GM23338 (cell line): ENCODE data around the gene IRF2BPL. TPM values are rescaled to one million over a fixed set of nuclear protein-coding genes. Genes with fewer than 3 reads are reported as not detected.
A peak's percentile ranks its signal among the peaks of the same experiment; 100 is the strongest.

Experiments
- ATAC-seq: fragments of 200-7000 bp; cut with Tn5 transposase; 3 replicates; pipeline ENCODE4 v1.9.1; 2020
- DNase-seq: peaks from one replicate; pipeline ENCODE4 v3.0.0-alpha.2; 2015; ENCODE audit warnings: low spot score
- H2AFZ ChIP-seq: fragments of 200-600 bp; sonication (generic); 2 replicates; pipeline ENCODE4 v1.8.0; 2016; ENCODE audit warnings: antibody characterized with exemption, mild to moderate bottlenecking, moderate library complexity
- H3F3A ChIP-seq: fragments of 200-600 bp; sonication (generic); replicated peaks from 2 replicates; pipeline ENCODE4 v1.8.0; 2017; ENCODE audit warnings: antibody characterized with exemption, mixed run types, low read depth
- H3K27ac ChIP-seq: fragments of 200-600 bp; sonication (generic); 2 replicates; pipeline ENCODE4 v1.6.1; 2016; ENCODE audit warnings: low read depth
- H3K27me3 ChIP-seq: fragments of 200-600 bp; sonication (generic); 2 replicates; pipeline ENCODE4 v1.8.0; 2016; ENCODE audit warnings: mild to moderate bottlenecking, mixed run types, moderate library complexity; ENCODE audit not compliant: insufficient read depth
- H3K36me3 ChIP-seq: fragments of 200-600 bp; sonication (generic); 2 replicates; pipeline ENCODE4 v1.8.0; 2016; ENCODE audit warnings: mild to moderate bottlenecking; ENCODE audit not compliant: insufficient read depth
- H3K4me1 ChIP-seq: fragments of 200-600 bp; sonication (generic); 2 replicates; pipeline ENCODE4 v1.8.0; 2016; ENCODE audit warnings: mild to moderate bottlenecking, moderate library complexity; ENCODE audit not compliant: insufficient read depth
- H3K4me2 ChIP-seq: fragments of 200-600 bp; sonication (generic); 2 replicates; pipeline ENCODE4 v1.7.1; 2017; ENCODE audit warnings: mixed run types
- H3K4me3 ChIP-seq: fragments of 200-600 bp; sonication (generic); 2 replicates; pipeline ENCODE4 v1.6.1; 2016; ENCODE audit warnings: mixed run types
- H3K79me2 ChIP-seq: fragments of 200-600 bp; sonication (generic); replicated peaks from 2 replicates; pipeline ENCODE4 v1.8.0; 2017; ENCODE audit warnings: mild to moderate bottlenecking; ENCODE audit not compliant: insufficient read depth
- H3K9me2 ChIP-seq: fragments of 200-600 bp; sonication (generic); 2 replicates; pipeline ENCODE4 v1.8.0; 2017; ENCODE audit not compliant: insufficient read depth
- H4K20me1 ChIP-seq: fragments of 200-600 bp; sonication (generic); replicated peaks from 2 replicates; pipeline ENCODE4 v1.8.0; 2017; ENCODE audit warnings: mild to moderate bottlenecking; ENCODE audit not compliant: insufficient read depth
- H3K27ac Mint-ChIP-seq: 2 replicates; pipeline ENCODE4 v1.8.0; 2020; ENCODE audit warnings: inconsistent platforms, mild to moderate bottlenecking, moderate library complexity, mixed read lengths
- H3K27me3 Mint-ChIP-seq: 3 replicates; pipeline ENCODE4 v1.8.0; 2022; ENCODE audit warnings: low read depth, mild to moderate bottlenecking, moderate library complexity, mixed read lengths, inconsistent platforms; ENCODE audit not compliant: insufficient read depth, poor library complexity
- H3K36me3 Mint-ChIP-seq: 3 replicates; pipeline ENCODE4 v1.8.0; 2021; ENCODE audit warnings: low read depth, mild to moderate bottlenecking, inconsistent platforms, moderate library complexity, mixed read lengths
- H3K4me1 Mint-ChIP-seq: 3 replicates; pipeline ENCODE4 v1.8.0; 2020; ENCODE audit warnings: mild to moderate bottlenecking, inconsistent platforms, mixed read lengths
- H3K4me3 Mint-ChIP-seq: 3 replicates; pipeline ENCODE4 v1.8.0; 2021; ENCODE audit warnings: moderate library complexity, mild to moderate bottlenecking, inconsistent platforms, mixed read lengths
- H3K9me3 Mint-ChIP-seq: 3 replicates; pipeline ENCODE4 v1.8.0; 2020; ENCODE audit warnings: moderate library complexity, mild to moderate bottlenecking, inconsistent platforms, mixed read lengths
- CREB1 ChIP-seq: fragments of 250-450 bp; sonication (Bioruptor Pico); IDR thresholded peaks from 2 replicates; pipeline ENCODE4 v1.5.0; 2020; ENCODE audit warnings: low read depth, mild to moderate bottlenecking, moderate library complexity
- CTCF ChIP-seq, 2 experiments: fragments of 200-600 bp in 1 of 2; sonication (generic) in 1 of 2; conservative IDR thresholded peaks; 2 replicates each; pipeline versions ENCODE4 v1.5.1 to v1.6.1; 2016 to 2017; ENCODE audit warnings: antibody characterized with exemption in 2 of 2, low read depth in 2 of 2, mild to moderate bottlenecking in 2 of 2, moderate library complexity in 1 of 2
- ETS1 ChIP-seq: IDR thresholded peaks from 2 replicates; pipeline ENCODE4 v1.6.1; 2016; ENCODE audit warnings: antibody characterized with exemption
- EZH2 ChIP-seq: fragments of 200-600 bp; sonication (generic); IDR thresholded peaks from one replicate; pipeline ENCODE4 v1.8.0; 2017; ENCODE audit warnings: antibody characterized with exemption, mild to moderate bottlenecking, low read depth; ENCODE audit not compliant: unreplicated experiment
- NANOG ChIP-seq: IDR thresholded peaks from 2 replicates; pipeline ENCODE4 v1.6.1; 2016; ENCODE audit warnings: antibody characterized with exemption, borderline replicate concordance
- POLR2AphosphoS5 ChIP-seq: IDR thresholded peaks from 2 replicates; pipeline ENCODE4 v1.6.1; 2016; ENCODE audit warnings: antibody characterized with exemption, low read depth
- ZNF114 ChIP-seq: fragments of 250-450 bp; sonication (Bioruptor Pico); IDR thresholded peaks from 2 replicates; pipeline ENCODE4 v1.5.0; 2020; ENCODE audit warnings: mild to moderate bottlenecking, moderate library complexity
- ZNF462 ChIP-seq: fragments of 250-450 bp; sonication (Bioruptor Pico); IDR thresholded peaks from 2 replicates; pipeline ENCODE4 v1.5.0; 2020; ENCODE audit warnings: mild to moderate bottlenecking, moderate library complexity
- polyA plus RNA-seq: library from polyadenylated mRNA; unstranded; fragments of >200 nt; fragmentation: Nextera tagmentation; extraction: Ambion mirVana; gene quantifications from 2 replicates; pipeline ENCODE4 v1.2.1, GENCODE V29; 2016
- total RNA-seq: library from RNA; depleted of rRNA; stranded (reverse); fragments of >200 nt; shearing (Covaris generic); gene quantifications from 2 replicates; pipeline ENCODE4 v1.2.3, GENCODE V29; 2014

Gene IRF2BPL
- total and polyA plus RNA-seq, 2 experiments from 2014 or later: 11.2 to 119 TPM

GRCh38 chr14:77032844-77033621, 4.5 kb upstream of the IRF2BPL start:
- peaks cover 12% of the 10 kb centered on the region for H3K27me3 ChIP-seq
- no peaks in the 10 kb centered on the region for H3K36me3 ChIP-seq
- Mint-ChIP-seq H3K4me1 (peaks cover 66% of the 10 kb centered on the region), H3K36me3 (no peaks in the 10 kb centered on the region; the same call in none of the 3 replicates), H3K4me3 (peak overlapping the region; percentile 75), H3K27me3 (peaks cover 24% of the 10 kb centered on the region), H3K9me3 (peaks cover 3% of the 10 kb centered on the region; the same call in 1 of the 3 replicates), H3K27ac (peak overlapping the region; percentile 95)
- H3K9me2 ChIP-seq: no peaks in the 10 kb centered on the region
- peaks cover 27% of the 10 kb centered on the region for H3F3A ChIP-seq
- peak overlapping the region; percentile 50 for H3K4me3 ChIP-seq
- peak overlapping the region; percentile 86 for H3K4me2 ChIP-seq
- TF ChIP-seq CTCF (conservative IDR thresholded peaks at IDR 0.05; ENCODE audit: low read depth in 2 of 2): peak; percentile 18 to 44
- no peak for TF ChIP-seq ZNF114 (CRISPR knock-in tag)
- TF ChIP-seq EZH2: no peak
- TF ChIP-seq NANOG: no peak
- TF ChIP-seq POLR2AphosphoS5: peak; percentile 13; the same call in 1 of the 2 replicates
- TF ChIP-seq CREB1 (CRISPR knock-in tag): peak; percentile 48
- TF ChIP-seq ZNF462: no peak
- TF ChIP-seq ETS1: no peak
- no peak overlapping the region for H2AFZ ChIP-seq
- H3K79me2 ChIP-seq: peaks cover 11% of the 10 kb centered on the region
- H3K27ac ChIP-seq: peak overlapping the region; percentile 99
- peaks cover 65% of the 10 kb centered on the region for H3K4me1 ChIP-seq
- no peaks in the 10 kb centered on the region for H4K20me1 ChIP-seq
- ATAC-seq (peak; percentile 31), DNase-seq (peak; percentile 87)
